HG03159 (cell line): ENCODE measurements around the gene MPC1.
"Not testable (repeated sequence)": the region's sequence is repeated elsewhere in the genome, so short reads cannot be mapped to it uniquely, and the experiment has no call there.

Source experiments
- ATAC-seq: cut with Tn5 transposase; IDR thresholded peaks from one replicate; pipeline ENCODE4 v1.9.1; 2021; ENCODE audit warnings: mild to moderate bottlenecking, moderate library complexity; ENCODE audit not compliant: unreplicated experiment

MPC1 gene

GRCh38 chr6:166382500-166382932 is 224 bp downstream of the MPC1 start:
- ATAC-seq, result peak; percentile 8

DNA sequence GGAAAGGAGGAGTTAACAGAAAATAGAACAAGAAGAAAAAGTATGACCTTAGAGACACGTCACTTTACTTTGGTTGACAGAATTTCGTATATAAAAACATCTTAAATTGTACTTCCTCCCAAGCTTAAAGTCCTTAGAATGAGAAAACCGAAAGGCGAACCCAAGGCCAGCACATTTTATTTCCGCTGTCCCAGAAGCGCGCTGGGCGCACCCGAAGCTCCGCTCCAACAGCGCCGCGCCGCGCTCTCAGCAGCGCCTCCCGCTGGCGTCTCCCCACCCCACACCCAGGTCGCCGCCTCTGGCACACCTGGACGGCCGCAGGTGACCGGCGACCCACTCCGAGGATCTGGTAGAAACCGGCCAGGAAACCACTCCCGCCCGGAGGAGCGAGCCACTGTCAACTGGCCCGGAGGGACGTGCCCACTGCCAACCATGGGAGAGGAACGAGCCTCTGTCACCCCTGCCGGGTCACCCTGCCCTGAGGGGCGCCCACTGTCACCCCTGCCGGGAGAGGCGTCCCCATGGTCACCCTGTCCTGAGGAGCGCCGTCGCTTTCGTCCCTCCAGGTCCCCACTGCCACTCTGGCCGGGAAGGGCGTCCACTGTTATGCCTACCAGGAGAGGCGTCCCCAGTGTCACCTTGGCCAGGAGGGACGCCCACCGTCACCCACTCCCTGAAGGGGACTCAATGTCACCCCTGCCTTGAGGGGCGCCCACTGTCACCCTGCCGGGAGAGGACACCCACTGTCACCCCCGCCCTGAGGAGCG is 824 bp downstream of the MPC1 start:
- peak; percentile 51 for ATAC-seq

DNA sequence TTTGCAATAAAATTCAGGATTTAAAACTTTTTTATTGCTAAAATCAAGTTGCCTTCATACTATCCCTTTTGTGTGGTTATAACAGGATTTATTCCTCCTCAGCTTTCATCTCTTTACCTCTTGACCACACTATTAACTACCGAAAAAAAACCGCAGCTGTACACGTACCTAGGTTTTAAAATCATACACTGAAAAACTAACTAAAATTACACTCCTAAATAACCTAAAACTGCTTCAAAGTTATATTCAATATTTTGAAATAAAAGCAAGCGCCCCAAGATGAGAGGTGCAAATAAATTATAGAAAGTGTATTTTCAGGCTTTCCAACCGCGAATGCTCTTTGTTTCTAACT is 1.4 kb downstream of the MPC1 start:
- ATAC-seq, result no peak

GRCh38 chr6:166379800-166380199 is 2.9 kb downstream of the MPC1 start:
- ATAC-seq, result no peak

GRCh38 chr6:166379103-166379586 is 3.6 kb downstream of the MPC1 start:
- ATAC-seq, result no peak

DNA sequence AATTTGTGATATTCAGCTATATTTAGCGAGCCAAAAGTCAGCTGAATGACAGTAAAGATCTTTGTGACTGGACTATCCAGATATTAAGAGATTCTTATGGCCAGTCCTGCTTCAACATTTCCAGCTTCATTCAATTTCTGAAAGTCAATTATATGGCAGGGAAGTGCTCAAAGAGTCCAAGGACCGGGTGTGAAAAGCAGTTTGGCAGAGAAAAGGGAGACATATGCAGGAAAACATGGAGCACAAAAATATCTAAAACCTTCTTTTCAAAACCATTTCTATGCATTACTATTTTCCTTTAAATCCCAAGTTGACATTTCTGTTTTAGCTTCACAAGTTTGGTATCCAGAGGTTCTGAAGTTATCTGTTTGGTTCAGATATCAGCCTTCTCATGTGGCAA is 5.0 kb downstream of the MPC1 start:
- ATAC-seq, result no peak

- ATAC-seq, result no peak
These were observed 7.7 kb downstream of the MPC1 start for GRCh38 chr6:166375013-166375412.

DNA sequence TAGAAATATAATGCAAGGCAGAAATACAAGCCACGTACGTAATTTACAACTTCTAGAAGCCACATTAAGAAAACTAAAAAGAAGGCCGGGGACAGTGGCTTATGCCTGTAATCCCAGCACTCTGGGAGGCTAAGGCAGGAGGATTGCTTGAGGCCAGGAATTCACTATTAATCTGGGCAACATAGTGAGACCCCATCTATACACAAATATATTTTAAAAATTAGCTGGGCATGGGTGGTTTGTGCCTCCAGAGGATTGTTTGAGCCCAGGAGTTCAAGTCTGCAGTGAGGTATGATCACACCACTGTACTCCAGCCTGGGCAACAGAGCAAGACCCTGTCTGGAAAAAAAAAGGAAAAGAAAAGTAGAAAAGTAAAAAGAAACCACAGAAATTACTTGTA is 12.3 kb downstream of the MPC1 start:
- ATAC-seq, result no peak

DNA sequence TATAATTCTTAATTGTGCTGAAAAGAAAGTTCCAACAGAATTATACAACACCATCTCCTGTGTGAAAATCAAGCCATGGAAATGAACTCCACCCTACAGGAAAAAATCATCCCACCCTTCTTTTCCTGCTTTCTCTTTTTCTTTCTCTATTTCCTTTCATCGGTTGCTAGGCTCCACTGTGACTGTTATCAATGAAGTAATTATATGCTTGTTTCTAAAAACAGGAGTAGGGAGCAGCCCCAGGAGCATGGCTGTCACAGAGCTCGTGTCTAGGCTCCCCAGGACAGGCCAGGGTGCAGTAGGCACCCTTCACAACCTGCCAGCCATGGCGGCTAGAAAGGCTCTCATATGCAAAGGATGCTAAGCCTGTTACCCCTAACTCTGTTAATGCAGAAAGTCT is 13.0 kb downstream of the MPC1 start:
- ATAC-seq, result no peak

- ATAC-seq, result no peak
These were observed 15.8 kb downstream of the MPC1 start for GRCh38 chr6:166366921-166367320.

DNA sequence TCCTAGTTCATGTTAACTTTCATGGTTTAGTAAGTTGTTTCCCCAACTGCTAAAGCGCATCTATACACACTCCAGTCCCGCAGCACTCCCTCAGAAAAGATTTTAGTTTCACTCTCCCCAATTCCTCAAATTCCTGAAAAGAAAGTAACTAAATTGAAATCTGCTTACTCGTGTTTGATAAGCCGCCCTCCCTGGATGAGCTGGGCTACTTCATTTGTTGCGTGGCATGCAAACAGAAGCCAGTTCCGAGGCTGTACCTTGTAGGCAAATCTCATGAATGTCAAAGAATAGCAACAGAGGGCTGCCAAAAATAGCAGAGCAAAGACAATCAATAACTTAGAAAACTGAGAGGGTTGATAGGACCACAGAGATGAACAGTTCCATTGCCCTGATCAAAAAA is 16.9 kb downstream of the MPC1 start:
- ATAC-seq, result no peak

- no peak for ATAC-seq
These were observed 17.5 kb downstream of the MPC1 start for GRCh38 chr6:166365221-166365620.

DNA sequence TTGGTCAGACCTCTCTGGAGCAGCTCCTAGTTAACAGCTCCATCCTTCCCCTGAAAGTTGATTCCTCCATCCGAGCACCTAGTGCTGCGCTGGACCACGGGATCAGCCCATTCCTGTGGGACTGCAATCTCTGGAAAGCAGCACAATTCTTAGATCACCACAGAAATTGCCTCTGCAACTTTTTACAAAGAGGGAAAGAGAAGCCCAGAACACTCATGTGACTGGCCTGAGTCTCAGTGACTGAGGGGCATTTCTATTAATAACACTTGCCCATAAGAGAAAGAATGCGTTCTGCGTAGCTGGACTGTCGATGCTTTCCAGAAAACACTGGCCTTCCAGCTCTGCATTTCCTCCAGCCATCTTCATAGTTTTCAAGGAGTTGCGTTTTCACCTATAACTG is 18.3 kb downstream of the MPC1 start:
- no peak for ATAC-seq

DNA sequence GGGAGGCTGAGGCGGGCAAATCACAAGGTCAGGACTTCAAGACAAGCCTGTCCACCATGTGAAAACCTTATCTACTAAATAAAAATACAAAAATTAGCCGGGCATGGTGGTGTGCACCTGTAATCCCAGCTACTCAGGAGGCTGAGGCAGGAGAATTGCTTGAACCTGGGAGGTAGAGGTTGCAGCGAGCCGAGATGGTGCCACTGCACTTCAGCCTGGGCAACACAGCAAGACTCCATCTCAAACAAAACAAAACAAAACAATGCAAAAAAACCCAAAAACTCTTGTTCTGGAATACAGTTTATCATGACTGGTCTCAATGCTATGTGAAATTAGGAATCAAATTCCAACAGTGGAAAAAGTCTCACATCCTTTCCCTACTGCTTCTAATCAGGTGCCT is 20.3 kb downstream of the MPC1 start:
- ATAC-seq, result not testable (repeated sequence)

DNA sequence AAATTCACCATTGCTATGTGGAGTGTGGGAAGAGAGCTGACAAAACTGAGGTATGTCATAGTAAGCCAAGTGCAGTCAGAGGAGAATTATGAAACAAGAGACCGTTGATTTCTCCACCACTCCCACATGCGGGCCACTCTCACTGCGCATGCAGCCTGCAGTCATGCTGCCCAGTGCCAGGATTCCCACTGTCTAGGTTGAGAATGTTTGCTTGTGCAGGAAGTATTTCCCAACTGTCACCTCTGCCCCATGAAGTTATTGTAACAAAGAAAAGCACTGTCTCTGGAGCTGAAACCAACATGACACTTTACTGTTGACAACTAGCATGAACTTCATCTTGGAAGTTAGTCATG is 21.7 kb downstream of the MPC1 start:
- ATAC-seq, result no peak

GRCh38 chr6:166360243-166361076 is 22.3 kb downstream of the MPC1 start:
- ATAC-seq, result no peak

DNA sequence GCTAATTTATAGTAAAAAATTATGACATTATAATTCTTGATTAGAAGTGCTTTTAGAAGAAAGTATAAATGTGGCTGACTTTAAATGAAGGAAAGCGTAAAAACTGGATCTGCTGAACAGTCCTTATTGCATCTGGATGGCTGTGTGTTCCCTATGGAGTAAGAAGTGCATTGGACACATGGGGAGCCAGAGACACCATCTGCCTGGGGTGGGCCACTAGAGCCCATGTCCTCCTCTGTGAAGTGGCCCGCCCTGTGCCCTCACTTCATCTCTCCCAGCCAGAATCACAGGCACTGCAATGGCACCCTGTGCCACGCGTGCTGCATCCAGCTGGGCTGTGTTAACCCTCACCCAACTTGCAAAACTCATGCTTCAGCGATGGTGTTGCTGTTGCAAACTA is 27.2 kb downstream of the MPC1 start:
- no peak for ATAC-seq

GRCh38 chr6:166354965-166355364 is 27.8 kb downstream of the MPC1 start:
- ATAC-seq, result no peak

GRCh38 chr6:166354143-166354542 is 28.6 kb downstream of the MPC1 start:
- no peak for ATAC-seq

- ATAC-seq, result no peak
These were observed 29.2 kb downstream of the MPC1 start for GRCh38 chr6:166353507-166353906.

DNA sequence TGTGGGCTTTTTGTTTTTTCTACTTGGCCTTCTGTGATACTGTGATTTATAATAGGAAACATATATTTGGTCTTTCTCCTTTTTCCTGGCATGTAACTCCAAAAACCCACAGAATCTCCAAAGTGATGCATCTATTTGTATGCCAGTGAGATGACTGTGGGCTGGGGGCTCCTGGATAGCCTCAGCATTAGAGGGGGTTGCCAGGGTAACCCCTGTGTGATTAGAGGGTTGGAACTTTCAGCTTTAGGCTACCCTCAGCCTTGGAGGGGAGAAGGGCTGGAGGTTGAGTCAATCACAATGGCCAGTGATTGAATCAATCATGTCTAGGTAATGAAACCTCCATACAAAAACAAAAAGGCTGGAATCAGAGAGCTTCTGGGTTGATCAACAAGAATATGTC is 29.8 kb downstream of the MPC1 start:
- no peak for ATAC-seq

- ATAC-seq, result peak; percentile 98
These were observed 30.9 kb downstream of the MPC1 start for GRCh38 chr6:166351715-166352285.
